Stimulated activated memory B cell treated with anti-CD40 and anti-IgM and Interleukin-4, amounts not matched to agents 10 μg/mL and 1 μg/mL and 100 μg/mL, for 72 hours (primary cell): ENCODE measurements around the gene ECE2.

Experiments
- ATAC-seq: fragments of 150-1000 bp; cut with Tn5 transposase; 2 replicates; pipeline ENCODE4 v1.10.0; 2021
- H3K27ac Mint-ChIP-seq: one replicate; pipeline ENCODE4 v1.8.0; 2022; ENCODE audit warnings: mild to moderate bottlenecking, mixed read lengths
- H3K27me3 Mint-ChIP-seq: one replicate; pipeline ENCODE4 v1.8.0; 2022; ENCODE audit warnings: mixed read lengths
- H3K36me3 Mint-ChIP-seq: one replicate; pipeline ENCODE4 v1.8.0; 2022; ENCODE audit warnings: mixed read lengths
- H3K4me1 Mint-ChIP-seq: one replicate; pipeline ENCODE4 v1.8.0; 2022; ENCODE audit warnings: mixed read lengths
- H3K4me3 Mint-ChIP-seq: one replicate; pipeline ENCODE4 v1.8.0; 2022; ENCODE audit warnings: mild to moderate bottlenecking, moderate library complexity, mixed read lengths
- H3K9me3 Mint-ChIP-seq: one replicate; pipeline ENCODE4 v1.8.0; 2022; ENCODE audit warnings: mixed read lengths

ECE2 gene

GRCh38 chr3:184275961-184276910 is at the start of gene ECE2:
Gene ECE2 (plus strand): TSS chr3:184276022. CDS start chr3:184276154, 132 bp downstream.
- Mint-ChIP-seq H3K4me1 (peaks cover 7% of the 10 kb centered on the region), H3K36me3 (no peaks in the 10 kb centered on the region), H3K9me3 (peaks cover 5% of the 10 kb centered on the region), H3K27me3 (peaks cover 53% of the 10 kb centered on the region), H3K27ac (no peak within 1 kb of the TSS), H3K4me3 (peak within 1 kb of the TSS; percentile 10)
- peak; percentile 24 for ATAC-seq

DNA sequence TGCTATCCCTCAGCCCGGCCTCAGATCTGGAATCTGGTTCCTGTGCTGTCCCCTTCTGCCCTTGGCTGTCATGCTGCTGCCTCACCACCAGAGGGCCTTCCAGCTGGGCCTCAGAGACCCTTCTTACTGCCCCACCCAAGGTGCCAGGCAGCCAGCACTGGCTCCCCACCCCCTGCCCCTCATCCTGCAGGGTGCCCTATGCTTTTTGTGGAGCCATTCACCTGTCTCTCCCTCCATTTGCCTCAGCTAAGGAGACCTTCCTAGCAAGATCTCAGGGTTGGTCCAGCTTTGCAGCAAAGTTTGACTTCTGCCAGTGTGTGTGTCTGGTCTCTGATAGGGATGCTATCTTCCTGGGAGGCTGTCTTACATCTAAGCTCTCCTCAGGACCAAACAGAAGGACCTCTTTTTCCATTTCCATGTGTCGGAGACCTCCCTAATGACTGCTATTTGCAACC is 48.3 kb upstream of the ECE2 start:
- peaks cover 84% of the 10 kb centered on the region for H3K27me3 Mint-ChIP-seq
- H3K4me1 Mint-ChIP-seq = peaks cover 17% of the 10 kb centered on the region
- no peaks in the 10 kb centered on the region for H3K9me3 Mint-ChIP-seq
- no peak overlapping the region for H3K4me3 Mint-ChIP-seq
- H3K27ac Mint-ChIP-seq = no peak overlapping the region
- no peak for ATAC-seq
- H3K36me3 Mint-ChIP-seq = no peaks in the 10 kb centered on the region

DNA sequence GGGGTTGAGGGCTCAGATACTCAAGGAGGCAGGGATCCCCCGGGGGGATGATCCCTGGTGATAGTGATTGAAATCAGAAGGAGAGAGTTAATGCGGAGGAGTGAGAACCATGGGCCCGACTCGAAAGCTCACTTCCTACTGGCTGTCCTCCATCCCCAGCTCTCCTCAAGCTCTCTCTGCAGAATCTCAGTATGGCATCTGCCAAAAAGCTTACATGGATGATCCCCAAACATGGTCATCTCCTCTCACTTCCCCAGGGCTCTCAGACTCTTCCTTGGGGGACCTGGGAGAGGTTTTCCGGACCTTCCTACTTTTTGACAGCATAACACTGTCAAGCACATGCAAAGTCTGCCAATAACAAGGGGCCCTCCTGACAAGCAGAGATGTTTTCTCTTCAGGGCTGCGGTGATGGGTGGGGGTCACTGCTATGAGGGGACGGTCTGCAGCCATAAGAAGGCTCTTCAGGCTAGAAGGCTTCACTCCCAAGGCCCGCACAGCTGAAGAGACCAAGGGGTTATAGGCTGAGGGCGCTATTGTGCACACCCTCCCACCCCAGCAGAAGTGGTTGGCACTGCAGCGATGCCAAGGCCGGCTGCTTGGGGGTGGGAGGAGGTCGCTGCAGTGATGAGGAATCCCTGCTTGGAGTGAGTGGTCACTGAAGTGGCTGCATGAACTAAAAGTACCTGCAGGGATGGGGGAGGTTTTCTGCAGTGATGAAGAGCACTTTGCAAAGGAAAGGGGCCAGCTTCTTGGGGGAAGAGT is 47.3 kb upstream of the ECE2 start:
- H3K4me1 Mint-ChIP-seq = peaks cover 17% of the 10 kb centered on the region
- no peak for ATAC-seq
- no peaks in the 10 kb centered on the region for H3K36me3 Mint-ChIP-seq
- peak overlapping the region; percentile 79 for H3K4me3 Mint-ChIP-seq
- no peaks in the 10 kb centered on the region for H3K9me3 Mint-ChIP-seq
- peaks cover 84% of the 10 kb centered on the region for H3K27me3 Mint-ChIP-seq
- no peak overlapping the region for H3K27ac Mint-ChIP-seq

DNA sequence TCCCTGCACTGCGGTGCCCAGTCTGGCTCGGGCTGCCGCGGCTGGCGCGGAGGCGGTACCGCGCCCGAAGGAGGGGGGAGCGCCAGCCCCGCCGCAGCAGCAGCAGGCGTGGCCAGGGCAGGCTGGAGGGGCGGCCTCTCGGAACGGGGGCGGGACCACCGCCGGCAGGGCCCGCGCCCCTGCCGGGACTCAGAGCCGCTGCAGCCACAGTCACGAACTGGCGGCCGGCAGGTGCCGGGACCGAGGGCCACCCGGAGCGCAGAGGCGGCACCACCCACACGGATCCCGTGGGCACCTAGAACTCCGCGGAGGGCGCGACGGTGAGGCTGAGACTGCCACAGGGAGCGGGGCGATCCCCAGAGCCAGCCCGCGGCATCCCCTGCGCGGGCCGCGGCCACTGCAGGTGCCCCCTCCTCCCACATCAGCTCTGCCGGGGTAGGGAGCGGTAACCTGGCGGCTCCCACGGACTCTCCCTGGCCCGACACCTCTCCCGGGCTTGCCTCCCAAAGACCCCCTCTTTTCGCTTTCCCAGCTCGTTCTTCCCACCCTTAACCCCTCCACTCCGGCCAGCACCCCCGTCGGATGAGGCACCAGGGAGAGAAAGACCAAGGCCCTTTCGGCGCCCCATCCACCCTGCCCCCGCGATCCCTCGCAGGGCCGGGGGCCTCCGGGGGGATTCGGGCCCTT is 46.3 kb upstream of the ECE2 start, which contains the start of gene VWA5B2:
Gene VWA5B2 (plus strand): TSS at position 192 of the 687 bp plus-strand sequence. CDS start 944 bp downstream, outside the sequence.
- no peak within 1 kb of the TSS for H3K27ac Mint-ChIP-seq
- H3K4me3 Mint-ChIP-seq = peak within 1 kb of the TSS; percentile 79
- peaks cover 17% of the 10 kb centered on the region for H3K4me1 Mint-ChIP-seq
- peak; percentile 94 for ATAC-seq
- H3K36me3 Mint-ChIP-seq = no peaks in the 10 kb centered on the region
- peaks cover 82% of the 10 kb centered on the region for H3K27me3 Mint-ChIP-seq
- H3K9me3 Mint-ChIP-seq = no peaks in the 10 kb centered on the region

GRCh38 chr3:184230081-184230602 is 45.7 kb upstream of the ECE2 start:
- no peak overlapping the region for H3K4me3 Mint-ChIP-seq
- H3K27ac Mint-ChIP-seq = no peak overlapping the region
- H3K27me3 Mint-ChIP-seq = peaks cover 76% of the 10 kb centered on the region
- no peak for ATAC-seq
- peaks cover 17% of the 10 kb centered on the region for H3K4me1 Mint-ChIP-seq
- H3K9me3 Mint-ChIP-seq = no peaks in the 10 kb centered on the region
- H3K36me3 Mint-ChIP-seq = no peaks in the 10 kb centered on the region

GRCh38 chr3:184230603-184231528 is 45.0 kb upstream of the ECE2 start:
- peak overlapping the region; percentile 15 for H3K4me3 Mint-ChIP-seq
- H3K9me3 Mint-ChIP-seq = no peaks in the 10 kb centered on the region
- H3K27ac Mint-ChIP-seq = no peak overlapping the region
- ATAC-seq = no peak
- H3K36me3 Mint-ChIP-seq = no peaks in the 10 kb centered on the region
- H3K4me1 Mint-ChIP-seq = peaks cover 17% of the 10 kb centered on the region
- peaks cover 68% of the 10 kb centered on the region for H3K27me3 Mint-ChIP-seq

DNA sequence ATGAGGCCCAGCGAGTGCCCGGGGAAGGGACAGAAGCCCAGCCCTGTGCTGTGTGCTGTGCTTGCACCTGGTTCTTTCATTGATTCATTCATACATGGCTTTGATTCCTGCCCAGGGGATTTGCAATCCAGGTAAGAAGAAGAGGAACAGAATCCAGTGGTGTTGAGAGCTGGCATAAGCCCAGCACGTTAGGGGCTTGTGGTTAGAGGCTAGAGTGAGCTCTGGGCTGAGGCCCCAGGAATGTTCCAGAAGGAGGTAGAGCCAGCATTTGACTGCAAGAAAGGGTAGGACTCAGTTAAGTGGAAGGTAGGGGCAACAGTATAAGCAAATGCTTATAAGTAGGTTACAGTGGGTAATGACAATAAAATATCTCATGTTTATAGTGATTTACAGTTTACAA is 44.2 kb upstream of the ECE2 start:
- Mint-ChIP-seq H3K36me3 (no peaks in the 10 kb centered on the region), H3K4me1 (peaks cover 17% of the 10 kb centered on the region), H3K27me3 (peaks cover 60% of the 10 kb centered on the region), H3K9me3 (no peaks in the 10 kb centered on the region), H3K4me3 (peak overlapping the region; percentile 15), H3K27ac (no peak overlapping the region)
- ATAC-seq = no peak

GRCh38 chr3:184233127-184233843 is 42.5 kb upstream of the ECE2 start:
- Mint-ChIP-seq H3K9me3 (no peaks in the 10 kb centered on the region), H3K4me1 (peaks cover 17% of the 10 kb centered on the region), H3K27ac (no peak overlapping the region), H3K4me3 (no peak overlapping the region), H3K27me3 (peaks cover 48% of the 10 kb centered on the region), H3K36me3 (no peaks in the 10 kb centered on the region)
- no peak for ATAC-seq

GRCh38 chr3:184234224-184234623 is 41.6 kb upstream of the ECE2 start:
- Mint-ChIP-seq H3K9me3 (no peaks in the 10 kb centered on the region), H3K27ac (no peak overlapping the region), H3K36me3 (no peaks in the 10 kb centered on the region), H3K4me3 (no peak overlapping the region), H3K27me3 (peaks cover 38% of the 10 kb centered on the region), H3K4me1 (peaks cover 10% of the 10 kb centered on the region)
- no peak for ATAC-seq

DNA sequence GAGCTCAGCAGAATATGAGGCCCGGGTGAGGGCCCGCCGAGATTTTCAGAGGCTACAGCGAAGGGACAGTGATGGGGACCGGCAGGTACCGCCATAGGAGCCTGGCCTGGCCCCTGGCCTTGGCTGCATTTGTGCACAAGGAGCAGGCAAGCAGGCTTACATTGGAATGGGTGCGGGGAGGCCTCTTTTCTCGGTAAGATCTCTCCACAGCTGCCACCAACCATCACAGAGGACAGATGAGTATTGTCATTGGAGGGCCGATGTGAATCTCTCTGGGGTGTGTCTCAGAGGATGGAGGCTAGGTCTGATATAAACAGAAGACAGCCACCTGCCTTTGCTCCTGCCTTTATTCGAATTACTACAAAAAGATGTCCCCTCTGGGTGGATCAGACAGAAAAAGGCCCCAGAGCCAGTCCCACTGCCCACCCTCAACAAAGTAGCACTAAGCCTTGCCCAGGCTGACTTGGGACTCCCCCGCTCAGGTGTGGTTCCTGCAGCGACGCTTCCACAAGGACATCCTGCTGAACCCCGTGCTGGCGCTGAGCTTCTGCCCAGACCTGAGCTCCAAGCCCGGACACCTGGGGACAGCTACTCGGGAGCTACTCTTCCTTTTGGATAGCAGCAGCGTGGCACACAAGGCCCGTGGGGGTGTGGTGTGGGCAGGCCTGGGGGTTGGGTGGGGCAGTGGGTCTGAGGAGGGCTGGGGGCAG is 41.0 kb upstream of the ECE2 start:
- ATAC-seq = no peak
- Mint-ChIP-seq H3K9me3 (no peaks in the 10 kb centered on the region), H3K27ac (no peak overlapping the region), H3K36me3 (no peaks in the 10 kb centered on the region), H3K27me3 (peaks cover 38% of the 10 kb centered on the region), H3K4me3 (no peak overlapping the region), H3K4me1 (peaks cover 10% of the 10 kb centered on the region)

- Mint-ChIP-seq H3K27ac (no peak overlapping the region), H3K36me3 (no peaks in the 10 kb centered on the region), H3K4me3 (no peak overlapping the region), H3K27me3 (peaks cover 38% of the 10 kb centered on the region), H3K9me3 (no peaks in the 10 kb centered on the region), H3K4me1 (peaks cover 10% of the 10 kb centered on the region)
- ATAC-seq = no peak
Observed at GRCh38 chr3:184235381-184236032, 40.3 kb upstream of the ECE2 start.

- no peak overlapping the region for H3K27ac Mint-ChIP-seq
- H3K4me3 Mint-ChIP-seq = no peak overlapping the region
- no peak for ATAC-seq
- H3K9me3 Mint-ChIP-seq = no peaks in the 10 kb centered on the region
- peaks cover 33% of the 10 kb centered on the region for H3K27me3 Mint-ChIP-seq
- H3K36me3 Mint-ChIP-seq = no peaks in the 10 kb centered on the region
- H3K4me1 Mint-ChIP-seq = peaks cover 8% of the 10 kb centered on the region
Observed at GRCh38 chr3:184236033-184236410, 39.8 kb upstream of the ECE2 start.

GRCh38 chr3:184236636-184237035 is 39.2 kb upstream of the ECE2 start:
- Mint-ChIP-seq H3K27me3 (peaks cover 27% of the 10 kb centered on the region), H3K4me1 (peaks cover 1% of the 10 kb centered on the region), H3K9me3 (no peaks in the 10 kb centered on the region), H3K4me3 (no peak overlapping the region), H3K27ac (no peak overlapping the region), H3K36me3 (no peaks in the 10 kb centered on the region)
- ATAC-seq = no peak
